ENCODE data around the gene SPATA32.

Gene SPATA32

GRCh38 chr17:45247429-45248131 is 14.3 kb downstream of the SPATA32 start (continued):
- TF ChIP-seq ZNF621 (tag by site-specific recombination; IDR thresholded peaks at IDR 0.05): no peak
- no peak for TF ChIP-seq ZNF830 (tag by site-specific recombination; IDR thresholded peaks at IDR 0.05; ENCODE audit: low read depth)
- TF ChIP-seq PRDM1 (tag by site-specific recombination; IDR thresholded peaks at IDR 0.05): peak; percentile 13; the same call in 1 of the 2 replicates
- no peak for TF ChIP-seq ZNF37A (tag by site-specific recombination; IDR thresholded peaks at IDR 0.05)
- TF ChIP-seq ZNF707 (tag by site-specific recombination; IDR thresholded peaks at IDR 0.05): no peak
- TF ChIP-seq ZNF560 (tag by site-specific recombination; IDR thresholded peaks at IDR 0.05; ENCODE audit: borderline replicate concordance): no peak
- TF ChIP-seq ZFP3 (tag by site-specific recombination; IDR thresholded peaks at IDR 0.05; ENCODE audit: low read depth): no peak
- TF ChIP-seq TCF7L2 (IDR thresholded peaks at IDR 0.05; ENCODE audit: borderline replicate concordance, low read depth, low read length): no peak
- TF ChIP-seq ZBTB8A (tag by site-specific recombination; IDR thresholded peaks at IDR 0.05): peak; percentile 99
- TF ChIP-seq ZSCAN5A (tag by site-specific recombination; IDR thresholded peaks at IDR 0.05): peak; percentile 67; the same call in 1 of the 2 replicates
- no peak for TF ChIP-seq ZNF776 (tag by site-specific recombination; IDR thresholded peaks at IDR 0.05; ENCODE audit: borderline replicate concordance)
- no peak for TF ChIP-seq ZNF654 (tag by site-specific recombination; IDR thresholded peaks at IDR 0.05; ENCODE audit: low read depth)
- TF ChIP-seq MYNN (tag by site-specific recombination; IDR thresholded peaks at IDR 0.05; ENCODE audit: borderline replicate concordance): 0 out of 2 replicates have a peak, but pooled peaks have one; percentile 23
- TF ChIP-seq ZNF571 (tag by site-specific recombination; IDR thresholded peaks at IDR 0.05): no peak
- peak; percentile 56 for TF ChIP-seq ZBTB17 (tag by site-specific recombination; IDR thresholded peaks at IDR 0.05)
- TF ChIP-seq ZNF837 (tag by site-specific recombination; IDR thresholded peaks at IDR 0.05): no peak
- TF ChIP-seq KLF16 (tag by site-specific recombination; IDR thresholded peaks at IDR 0.05): peak; percentile 98
- no peak for TF ChIP-seq ZNF704 (tag by site-specific recombination; IDR thresholded peaks at IDR 0.05)
- no peak for TF ChIP-seq ZNF146 (tag by site-specific recombination; IDR thresholded peaks at IDR 0.05)
- no peak for TF ChIP-seq ZNF521 (tag by site-specific recombination; IDR thresholded peaks at IDR 0.05)
- no peak for TF ChIP-seq BCL6B (tag by site-specific recombination; IDR thresholded peaks at IDR 0.05)
- TF ChIP-seq ZNF660 (tag by site-specific recombination; IDR thresholded peaks at IDR 0.05): peak; percentile 72; the same call in 1 of the 2 replicates
- TF ChIP-seq ZNF416 (tag by site-specific recombination; IDR thresholded peaks at IDR 0.05): no peak
- peak; percentile 10; the same call in 1 of the 2 replicates for TF ChIP-seq ZNF184 (tag by site-specific recombination; IDR thresholded peaks at IDR 0.05)
- peak; percentile 23; the same call in 1 of the 2 replicates for TF ChIP-seq ZNF501 (tag by site-specific recombination; IDR thresholded peaks at IDR 0.05)
- no peak for TF ChIP-seq TRIM28 (IDR thresholded peaks at IDR 0.05; ENCODE audit: borderline replicate concordance, low read length)
- TF ChIP-seq ZNF280C (tag by site-specific recombination; IDR thresholded peaks at IDR 0.05): no peak
- peak; percentile 99 for TF ChIP-seq SP7 (tag by site-specific recombination; IDR thresholded peaks at IDR 0.05)
- TF ChIP-seq REST (tag by site-specific recombination; IDR thresholded peaks at IDR 0.05): no peak
- no peak for TF ChIP-seq ZSCAN23 (tag by site-specific recombination; IDR thresholded peaks at IDR 0.05)
- no peak for TF ChIP-seq SCRT2 (tag by site-specific recombination; IDR thresholded peaks at IDR 0.05)
- 0 out of 2 replicates have a peak, but pooled peaks have one; percentile 61 for TF ChIP-seq ZSCAN30 (tag by site-specific recombination; IDR thresholded peaks at IDR 0.05)
- peak; percentile 99 for TF ChIP-seq SP3 (tag by site-specific recombination; IDR thresholded peaks at IDR 0.05)

All from HEK293 (cell line).